Jurkat, Clone E6-1 (cell line): Measurements from ENCODE around the gene GFOD2. TPM values are rescaled to one million over a fixed set of nuclear protein-coding genes. Genes with fewer than 3 reads are reported as not detected.
"Not testable (repeated sequence)": the region's sequence is repeated elsewhere in the genome, so short reads cannot be mapped to it uniquely, and the experiment has no call there.

Experiments used
- DNase-seq: peaks from one replicate; pipeline ENCODE4 v3.0.0-alpha.2; 2011; ENCODE audit warnings: low read depth, low spot score
- H3K4me3 ChIP-seq: 2 replicates; pipeline ENCODE4 v1.5.1; 2011; ENCODE audit warnings: mild to moderate bottlenecking, low read length, control low read depth, moderate library complexity
- polyA plus RNA-seq: library from polyadenylated mRNA; unstranded; fragments of >200 nt; gene quantifications from one replicate; pipeline ENCODE4 v1.2.1, GENCODE V29; 2012; ENCODE audit warnings: missing spikeins; ENCODE audit not compliant: insufficient read length, insufficient read depth

The GFOD2 gene
- polyA plus RNA-seq: 16.1 TPM

- DNase-seq: peak; percentile 90
- peak within 1 kb of the TSS; percentile 96 for H3K4me3 ChIP-seq
Measured at GRCh38 chr16:67719048-67719777, at the start of gene GFOD2. GFOD2 (minus strand) TSS chr16:67719316; CDS start chr16:67685715, 33,601 bp downstream.

GRCh38 chr16:67767953-67768352 is 48.8 kb upstream of the GFOD2 start:
- no peak overlapping the region for H3K4me3 ChIP-seq
- no peak for DNase-seq

GRCh38 chr16:67766291-67766690 is 47.2 kb upstream of the GFOD2 start:
- no peak for DNase-seq
- H3K4me3 ChIP-seq: no peak overlapping the region

- H3K4me3 ChIP-seq: no peak overlapping the region
- DNase-seq: no peak
Measured at GRCh38 chr16:67764158-67764667, 45.1 kb upstream of the GFOD2 start.

GRCh38 chr16:67763066-67763465 is 44.0 kb upstream of the GFOD2 start:
- no peak overlapping the region for H3K4me3 ChIP-seq

GRCh38 chr16:67762385-67762784 is 43.3 kb upstream of the GFOD2 start:
- no peak overlapping the region for H3K4me3 ChIP-seq
- no peak for DNase-seq

More at GRCh38 chr16:67763066-67763465, 44.0 kb upstream of the GFOD2 start:
- no peak for DNase-seq

GRCh38 chr16:67761924-67762323 is 42.8 kb upstream of the GFOD2 start:
- no peak overlapping the region for H3K4me3 ChIP-seq
- no peak for DNase-seq

GRCh38 chr16:67760956-67761230 is 41.8 kb upstream of the GFOD2 start:
- no peak overlapping the region for H3K4me3 ChIP-seq
- DNase-seq: no peak

- no peak overlapping the region for H3K4me3 ChIP-seq
- DNase-seq: peak; percentile 30
Measured at GRCh38 chr16:67760206-67760955, 41.3 kb upstream of the GFOD2 start.

- DNase-seq: no peak
- no peak overlapping the region for H3K4me3 ChIP-seq
Measured at GRCh38 chr16:67758966-67759365, 39.9 kb upstream of the GFOD2 start.

- DNase-seq: no peak
- H3K4me3 ChIP-seq: no peak overlapping the region
Measured at GRCh38 chr16:67758006-67758405, 38.9 kb upstream of the GFOD2 start.

GRCh38 chr16:67752641-67753040 is 33.5 kb upstream of the GFOD2 start:
- no peak overlapping the region for H3K4me3 ChIP-seq
- DNase-seq: no peak

- DNase-seq, H3K4me3 ChIP-seq: not testable (repeated sequence)
Measured at GRCh38 chr16:67751331-67751730, 32.2 kb upstream of the GFOD2 start.

GRCh38 chr16:67750466-67750865 is 31.4 kb upstream of the GFOD2 start:
- H3K4me3 ChIP-seq: no peak overlapping the region
- DNase-seq: no peak

GRCh38 chr16:67749436-67750078 is 30.4 kb upstream of the GFOD2 start:
- DNase-seq: no peak

GRCh38 chr16:67748834-67749233 is 29.7 kb upstream of the GFOD2 start:
- no peak overlapping the region for H3K4me3 ChIP-seq
- no peak for DNase-seq

More at GRCh38 chr16:67749436-67750078, 30.4 kb upstream of the GFOD2 start:
- H3K4me3 ChIP-seq: no peak overlapping the region

GRCh38 chr16:67746846-67747245 is 27.7 kb upstream of the GFOD2 start:
- DNase-seq: no peak
- no peak overlapping the region for H3K4me3 ChIP-seq

GRCh38 chr16:67741118-67741517 is 22.0 kb upstream of the GFOD2 start:
- no peak for DNase-seq
- H3K4me3 ChIP-seq: no peak overlapping the region

GRCh38 chr16:67740391-67740790 is 21.3 kb upstream of the GFOD2 start:
- DNase-seq: no peak
- H3K4me3 ChIP-seq: no peak overlapping the region

GRCh38 chr16:67736858-67737257 is 17.7 kb upstream of the GFOD2 start:
- H3K4me3 ChIP-seq: no peak overlapping the region
- DNase-seq: no peak
